GM23338 (cell line): ENCODE data around the gene RBM48. TPM values are rescaled to one million over a fixed set of nuclear protein-coding genes. Genes with fewer than 3 reads are reported as not detected.

Source experiments
- ATAC-seq: fragments of 200-7000 bp; cut with Tn5 transposase; 3 replicates; pipeline ENCODE4 v1.9.1; 2020
- DNase-seq: peaks from one replicate; pipeline ENCODE4 v3.0.0-alpha.2; 2015; ENCODE audit warnings: low spot score
- H2AFZ ChIP-seq: fragments of 200-600 bp; sonication (generic); 2 replicates; pipeline ENCODE4 v1.8.0; 2016; ENCODE audit warnings: antibody characterized with exemption, mild to moderate bottlenecking, moderate library complexity
- H3F3A ChIP-seq: fragments of 200-600 bp; sonication (generic); replicated peaks from 2 replicates; pipeline ENCODE4 v1.8.0; 2017; ENCODE audit warnings: antibody characterized with exemption, mixed run types, low read depth
- H3K27ac ChIP-seq: fragments of 200-600 bp; sonication (generic); 2 replicates; pipeline ENCODE4 v1.6.1; 2016; ENCODE audit warnings: low read depth
- H3K27me3 ChIP-seq: fragments of 200-600 bp; sonication (generic); 2 replicates; pipeline ENCODE4 v1.8.0; 2016; ENCODE audit warnings: mild to moderate bottlenecking, mixed run types, moderate library complexity; ENCODE audit not compliant: insufficient read depth
- H3K36me3 ChIP-seq: fragments of 200-600 bp; sonication (generic); 2 replicates; pipeline ENCODE4 v1.8.0; 2016; ENCODE audit warnings: mild to moderate bottlenecking; ENCODE audit not compliant: insufficient read depth
- H3K4me1 ChIP-seq: fragments of 200-600 bp; sonication (generic); 2 replicates; pipeline ENCODE4 v1.8.0; 2016; ENCODE audit warnings: mild to moderate bottlenecking, moderate library complexity; ENCODE audit not compliant: insufficient read depth
- H3K4me2 ChIP-seq: fragments of 200-600 bp; sonication (generic); 2 replicates; pipeline ENCODE4 v1.7.1; 2017; ENCODE audit warnings: mixed run types
- H3K4me3 ChIP-seq: fragments of 200-600 bp; sonication (generic); 2 replicates; pipeline ENCODE4 v1.6.1; 2016; ENCODE audit warnings: mixed run types
- H3K79me2 ChIP-seq: fragments of 200-600 bp; sonication (generic); replicated peaks from 2 replicates; pipeline ENCODE4 v1.8.0; 2017; ENCODE audit warnings: mild to moderate bottlenecking; ENCODE audit not compliant: insufficient read depth
- H3K9me2 ChIP-seq: fragments of 200-600 bp; sonication (generic); 2 replicates; pipeline ENCODE4 v1.8.0; 2017; ENCODE audit not compliant: insufficient read depth
- H4K20me1 ChIP-seq: fragments of 200-600 bp; sonication (generic); replicated peaks from 2 replicates; pipeline ENCODE4 v1.8.0; 2017; ENCODE audit warnings: mild to moderate bottlenecking; ENCODE audit not compliant: insufficient read depth
- H3K27ac Mint-ChIP-seq: 2 replicates; pipeline ENCODE4 v1.8.0; 2020; ENCODE audit warnings: inconsistent platforms, mild to moderate bottlenecking, moderate library complexity, mixed read lengths
- H3K27me3 Mint-ChIP-seq: 3 replicates; pipeline ENCODE4 v1.8.0; 2022; ENCODE audit warnings: low read depth, mild to moderate bottlenecking, moderate library complexity, mixed read lengths, inconsistent platforms; ENCODE audit not compliant: insufficient read depth, poor library complexity
- H3K36me3 Mint-ChIP-seq: 3 replicates; pipeline ENCODE4 v1.8.0; 2021; ENCODE audit warnings: low read depth, mild to moderate bottlenecking, inconsistent platforms, moderate library complexity, mixed read lengths
- H3K4me1 Mint-ChIP-seq: 3 replicates; pipeline ENCODE4 v1.8.0; 2020; ENCODE audit warnings: mild to moderate bottlenecking, inconsistent platforms, mixed read lengths
- H3K4me3 Mint-ChIP-seq: 3 replicates; pipeline ENCODE4 v1.8.0; 2021; ENCODE audit warnings: moderate library complexity, mild to moderate bottlenecking, inconsistent platforms, mixed read lengths
- H3K9me3 Mint-ChIP-seq: 3 replicates; pipeline ENCODE4 v1.8.0; 2020; ENCODE audit warnings: moderate library complexity, mild to moderate bottlenecking, inconsistent platforms, mixed read lengths
- CREB1 ChIP-seq: fragments of 250-450 bp; sonication (Bioruptor Pico); IDR thresholded peaks from 2 replicates; pipeline ENCODE4 v1.5.0; 2020; ENCODE audit warnings: low read depth, mild to moderate bottlenecking, moderate library complexity
- EZH2 ChIP-seq: fragments of 200-600 bp; sonication (generic); IDR thresholded peaks from one replicate; pipeline ENCODE4 v1.8.0; 2017; ENCODE audit warnings: antibody characterized with exemption, mild to moderate bottlenecking, low read depth; ENCODE audit not compliant: unreplicated experiment
- EZH2phosphoT487 ChIP-seq: fragments of 200-600 bp; sonication (generic); IDR thresholded peaks from one replicate; pipeline ENCODE4 v1.8.1; 2018; ENCODE audit warnings: antibody characterized with exemption; ENCODE audit not compliant: unreplicated experiment
- JUNB ChIP-seq: IDR thresholded peaks from one replicate; pipeline ENCODE4 v1.6.1; 2016; ENCODE audit warnings: antibody characterized with exemption; ENCODE audit not compliant: unreplicated experiment
- NANOG ChIP-seq: IDR thresholded peaks from 2 replicates; pipeline ENCODE4 v1.6.1; 2016; ENCODE audit warnings: antibody characterized with exemption, borderline replicate concordance
- POLR2AphosphoS5 ChIP-seq: IDR thresholded peaks from 2 replicates; pipeline ENCODE4 v1.6.1; 2016; ENCODE audit warnings: antibody characterized with exemption, low read depth
- STAT1 ChIP-seq: IDR thresholded peaks from one replicate; pipeline ENCODE4 v1.6.1; 2016; ENCODE audit warnings: antibody characterized with exemption; ENCODE audit not compliant: unreplicated experiment
- ZNF114 ChIP-seq: fragments of 250-450 bp; sonication (Bioruptor Pico); IDR thresholded peaks from 2 replicates; pipeline ENCODE4 v1.5.0; 2020; ENCODE audit warnings: mild to moderate bottlenecking, moderate library complexity
- ZNF331 ChIP-seq: fragments of 250-450 bp; sonication (Bioruptor Pico); IDR thresholded peaks from 2 replicates; pipeline ENCODE4 v1.5.0; 2020; ENCODE audit warnings: low read depth, mild to moderate bottlenecking, moderate library complexity
- polyA plus RNA-seq: library from polyadenylated mRNA; unstranded; fragments of >200 nt; fragmentation: Nextera tagmentation; extraction: Ambion mirVana; gene quantifications from 2 replicates; pipeline ENCODE4 v1.2.1, GENCODE V29; 2016
- total RNA-seq: library from RNA; depleted of rRNA; stranded (reverse); fragments of >200 nt; shearing (Covaris generic); gene quantifications from 2 replicates; pipeline ENCODE4 v1.2.3, GENCODE V29; 2014
- TF ChIP-seq, protein P1 (sequence below): IDR thresholded peaks from one replicate; pipeline ENCODE4 v1.6.1; 2018; ENCODE audit warnings: antibody characterized with exemption; ENCODE audit not compliant: unreplicated experiment
- TF ChIP-seq, protein P2 (sequence below): fragments of 250-450 bp; sonication (Bioruptor Pico); IDR thresholded peaks from 2 replicates; pipeline ENCODE4 v1.5.0; 2020; ENCODE audit warnings: mild to moderate bottlenecking, moderate library complexity
- TF ChIP-seq, protein P3 (sequence below): IDR thresholded peaks from 2 replicates; pipeline ENCODE4 v1.6.1; 2016; ENCODE audit warnings: antibody characterized with exemption
- TF ChIP-seq, protein P4 (sequence below), 2 experiments: fragments of 200-600 bp in 1 of 2; sonication (generic) in 1 of 2; conservative IDR thresholded peaks; 2 replicates each; pipeline versions ENCODE4 v1.5.1 to v1.6.1; 2016 to 2017; ENCODE audit warnings: antibody characterized with exemption in 2 of 2, low read depth in 2 of 2, mild to moderate bottlenecking in 2 of 2, moderate library complexity in 1 of 2

RBM48 gene
- total and polyA plus RNA-seq, 2 experiments from 2014 or later, result 8.8 to 11.1 TPM

DNA sequence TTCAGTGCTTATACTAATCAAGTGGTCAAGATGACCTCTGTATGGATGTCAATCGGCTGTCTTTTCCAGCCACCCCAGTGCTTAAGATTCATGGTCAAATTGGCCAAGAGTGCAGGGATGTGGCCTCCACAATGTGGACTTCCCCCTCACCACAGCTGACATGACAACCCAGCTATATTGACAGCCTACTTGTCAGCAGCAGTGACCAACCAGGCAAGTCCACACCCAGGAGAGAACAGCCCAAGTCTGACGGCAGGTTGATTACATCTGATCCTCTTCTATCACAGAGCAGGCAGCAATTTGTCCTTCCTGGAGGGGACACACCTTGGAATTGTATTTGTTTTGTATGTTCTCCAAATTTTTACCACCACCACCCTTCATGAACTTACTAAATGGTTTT is 42.6 kb upstream of the RBM48 start:
- Histone ChIP-seq H3K36me3 (peaks cover 10% of the 10 kb centered on the region; the same call in 1 of the 2 replicates), H3K4me2 (no peak overlapping the region), H3K79me2 (no peaks in the 10 kb centered on the region), H3F3A (no peaks in the 10 kb centered on the region), H3K27me3 (no peaks in the 10 kb centered on the region), H3K4me3 (no peak overlapping the region), H3K9me2 (no peaks in the 10 kb centered on the region), H4K20me1 (no peaks in the 10 kb centered on the region), H2AFZ (no peak overlapping the region), H3K27ac (no peak overlapping the region), H3K4me1 (no peaks in the 10 kb centered on the region)
- Mint-ChIP-seq H3K27me3 (no peaks in the 10 kb centered on the region), H3K9me3 (no peaks in the 10 kb centered on the region), H3K27ac (no peak overlapping the region), H3K36me3 (peaks cover 25% of the 10 kb centered on the region), H3K4me1 (no peaks in the 10 kb centered on the region), H3K4me3 (no peak overlapping the region)
- ATAC-seq (no peak), DNase-seq (no peak)
- TF ChIP-seq CREB1 (CRISPR knock-in tag) (no peak), JUNB (no peak), NANOG (no peak), EZH2phosphoT487 (no peak), POLR2AphosphoS5 (no peak), ZNF331 (CRISPR knock-in tag) (no peak), EZH2 (no peak), ZNF114 (CRISPR knock-in tag) (no peak), STAT1 (no peak)
- TF ChIP-seq, protein P1, sequence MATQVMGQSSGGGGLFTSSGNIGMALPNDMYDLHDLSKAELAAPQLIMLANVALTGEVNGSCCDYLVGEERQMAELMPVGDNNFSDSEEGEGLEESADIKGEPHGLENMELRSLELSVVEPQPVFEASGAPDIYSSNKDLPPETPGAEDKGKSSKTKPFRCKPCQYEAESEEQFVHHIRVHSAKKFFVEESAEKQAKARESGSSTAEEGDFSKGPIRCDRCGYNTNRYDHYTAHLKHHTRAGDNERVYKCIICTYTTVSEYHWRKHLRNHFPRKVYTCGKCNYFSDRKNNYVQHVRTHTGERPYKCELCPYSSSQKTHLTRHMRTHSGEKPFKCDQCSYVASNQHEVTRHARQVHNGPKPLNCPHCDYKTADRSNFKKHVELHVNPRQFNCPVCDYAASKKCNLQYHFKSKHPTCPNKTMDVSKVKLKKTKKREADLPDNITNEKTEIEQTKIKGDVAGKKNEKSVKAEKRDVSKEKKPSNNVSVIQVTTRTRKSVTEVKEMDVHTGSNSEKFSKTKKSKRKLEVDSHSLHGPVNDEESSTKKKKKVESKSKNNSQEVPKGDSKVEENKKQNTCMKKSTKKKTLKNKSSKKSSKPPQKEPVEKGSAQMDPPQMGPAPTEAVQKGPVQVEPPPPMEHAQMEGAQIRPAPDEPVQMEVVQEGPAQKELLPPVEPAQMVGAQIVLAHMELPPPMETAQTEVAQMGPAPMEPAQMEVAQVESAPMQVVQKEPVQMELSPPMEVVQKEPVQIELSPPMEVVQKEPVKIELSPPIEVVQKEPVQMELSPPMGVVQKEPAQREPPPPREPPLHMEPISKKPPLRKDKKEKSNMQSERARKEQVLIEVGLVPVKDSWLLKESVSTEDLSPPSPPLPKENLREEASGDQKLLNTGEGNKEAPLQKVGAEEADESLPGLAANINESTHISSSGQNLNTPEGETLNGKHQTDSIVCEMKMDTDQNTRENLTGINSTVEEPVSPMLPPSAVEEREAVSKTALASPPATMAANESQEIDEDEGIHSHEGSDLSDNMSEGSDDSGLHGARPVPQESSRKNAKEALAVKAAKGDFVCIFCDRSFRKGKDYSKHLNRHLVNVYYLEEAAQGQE, result no peak
- TF ChIP-seq, protein P2, sequence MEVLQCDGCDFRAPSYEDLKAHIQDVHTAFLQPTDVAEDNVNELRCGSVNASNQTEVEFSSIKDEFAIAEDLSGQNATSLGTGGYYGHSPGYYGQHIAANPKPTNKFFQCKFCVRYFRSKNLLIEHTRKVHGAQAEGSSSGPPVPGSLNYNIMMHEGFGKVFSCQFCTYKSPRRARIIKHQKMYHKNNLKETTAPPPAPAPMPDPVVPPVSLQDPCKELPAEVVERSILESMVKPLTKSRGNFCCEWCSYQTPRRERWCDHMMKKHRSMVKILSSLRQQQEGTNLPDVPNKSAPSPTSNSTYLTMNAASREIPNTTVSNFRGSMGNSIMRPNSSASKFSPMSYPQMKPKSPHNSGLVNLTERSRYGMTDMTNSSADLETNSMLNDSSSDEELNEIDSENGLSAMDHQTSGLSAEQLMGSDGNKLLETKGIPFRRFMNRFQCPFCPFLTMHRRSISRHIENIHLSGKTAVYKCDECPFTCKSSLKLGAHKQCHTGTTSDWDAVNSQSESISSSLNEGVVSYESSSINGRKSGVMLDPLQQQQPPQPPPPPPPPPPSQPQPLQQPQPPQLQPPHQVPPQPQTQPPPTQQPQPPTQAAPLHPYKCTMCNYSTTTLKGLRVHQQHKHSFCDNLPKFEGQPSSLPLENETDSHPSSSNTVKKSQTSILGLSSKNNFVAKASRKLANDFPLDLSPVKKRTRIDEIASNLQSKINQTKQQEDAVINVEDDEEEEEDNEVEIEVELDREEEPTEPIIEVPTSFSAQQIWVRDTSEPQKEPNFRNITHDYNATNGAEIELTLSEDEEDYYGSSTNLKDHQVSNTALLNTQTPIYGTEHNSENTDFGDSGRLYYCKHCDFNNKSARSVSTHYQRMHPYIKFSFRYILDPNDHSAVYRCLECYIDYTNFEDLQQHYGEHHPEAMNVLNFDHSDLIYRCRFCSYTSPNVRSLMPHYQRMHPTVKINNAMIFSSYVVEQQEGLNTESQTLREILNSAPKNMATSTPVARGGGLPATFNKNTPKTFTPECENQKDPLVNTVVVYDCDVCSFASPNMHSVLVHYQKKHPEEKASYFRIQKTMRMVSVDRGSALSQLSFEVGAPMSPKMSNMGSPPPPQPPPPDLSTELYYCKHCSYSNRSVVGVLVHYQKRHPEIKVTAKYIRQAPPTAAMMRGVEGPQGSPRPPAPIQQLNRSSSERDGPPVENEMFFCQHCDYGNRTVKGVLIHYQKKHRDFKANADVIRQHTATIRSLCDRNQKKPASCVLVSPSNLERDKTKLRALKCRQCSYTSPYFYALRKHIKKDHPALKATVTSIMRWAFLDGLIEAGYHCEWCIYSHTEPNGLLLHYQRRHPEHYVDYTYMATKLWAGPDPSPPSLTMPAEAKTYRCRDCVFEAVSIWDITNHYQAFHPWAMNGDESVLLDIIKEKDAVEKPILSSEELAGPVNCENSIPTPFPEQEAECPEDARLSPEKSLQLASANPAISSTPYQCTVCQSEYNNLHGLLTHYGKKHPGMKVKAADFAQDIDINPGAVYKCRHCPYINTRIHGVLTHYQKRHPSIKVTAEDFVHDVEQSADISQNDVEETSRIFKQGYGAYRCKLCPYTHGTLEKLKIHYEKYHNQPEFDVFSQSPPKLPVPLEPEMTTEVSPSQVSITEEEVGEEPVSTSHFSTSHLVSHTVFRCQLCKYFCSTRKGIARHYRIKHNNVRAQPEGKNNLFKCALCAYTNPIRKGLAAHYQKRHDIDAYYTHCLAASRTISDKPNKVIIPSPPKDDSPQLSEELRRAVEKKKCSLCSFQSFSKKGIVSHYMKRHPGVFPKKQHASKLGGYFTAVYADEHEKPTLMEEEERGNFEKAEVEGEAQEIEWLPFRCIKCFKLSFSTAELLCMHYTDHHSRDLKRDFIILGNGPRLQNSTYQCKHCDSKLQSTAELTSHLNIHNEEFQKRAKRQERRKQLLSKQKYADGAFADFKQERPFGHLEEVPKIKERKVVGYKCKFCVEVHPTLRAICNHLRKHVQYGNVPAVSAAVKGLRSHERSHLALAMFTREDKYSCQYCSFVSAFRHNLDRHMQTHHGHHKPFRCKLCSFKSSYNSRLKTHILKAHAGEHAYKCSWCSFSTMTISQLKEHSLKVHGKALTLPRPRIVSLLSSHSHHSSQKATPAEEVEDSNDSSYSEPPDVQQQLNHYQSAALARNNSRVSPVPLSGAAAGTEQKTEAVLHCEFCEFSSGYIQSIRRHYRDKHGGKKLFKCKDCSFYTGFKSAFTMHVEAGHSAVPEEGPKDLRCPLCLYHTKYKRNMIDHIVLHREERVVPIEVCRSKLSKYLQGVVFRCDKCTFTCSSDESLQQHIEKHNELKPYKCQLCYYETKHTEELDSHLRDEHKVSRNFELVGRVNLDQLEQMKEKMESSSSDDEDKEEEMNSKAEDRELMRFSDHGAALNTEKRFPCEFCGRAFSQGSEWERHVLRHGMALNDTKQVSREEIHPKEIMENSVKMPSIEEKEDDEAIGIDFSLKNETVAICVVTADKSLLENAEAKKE (CRISPR knock-in tag), result no peak
- TF ChIP-seq, protein P3, sequence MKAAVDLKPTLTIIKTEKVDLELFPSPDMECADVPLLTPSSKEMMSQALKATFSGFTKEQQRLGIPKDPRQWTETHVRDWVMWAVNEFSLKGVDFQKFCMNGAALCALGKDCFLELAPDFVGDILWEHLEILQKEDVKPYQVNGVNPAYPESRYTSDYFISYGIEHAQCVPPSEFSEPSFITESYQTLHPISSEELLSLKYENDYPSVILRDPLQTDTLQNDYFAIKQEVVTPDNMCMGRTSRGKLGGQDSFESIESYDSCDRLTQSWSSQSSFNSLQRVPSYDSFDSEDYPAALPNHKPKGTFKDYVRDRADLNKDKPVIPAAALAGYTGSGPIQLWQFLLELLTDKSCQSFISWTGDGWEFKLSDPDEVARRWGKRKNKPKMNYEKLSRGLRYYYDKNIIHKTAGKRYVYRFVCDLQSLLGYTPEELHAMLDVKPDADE, result no peak
- TF ChIP-seq, protein P4, sequence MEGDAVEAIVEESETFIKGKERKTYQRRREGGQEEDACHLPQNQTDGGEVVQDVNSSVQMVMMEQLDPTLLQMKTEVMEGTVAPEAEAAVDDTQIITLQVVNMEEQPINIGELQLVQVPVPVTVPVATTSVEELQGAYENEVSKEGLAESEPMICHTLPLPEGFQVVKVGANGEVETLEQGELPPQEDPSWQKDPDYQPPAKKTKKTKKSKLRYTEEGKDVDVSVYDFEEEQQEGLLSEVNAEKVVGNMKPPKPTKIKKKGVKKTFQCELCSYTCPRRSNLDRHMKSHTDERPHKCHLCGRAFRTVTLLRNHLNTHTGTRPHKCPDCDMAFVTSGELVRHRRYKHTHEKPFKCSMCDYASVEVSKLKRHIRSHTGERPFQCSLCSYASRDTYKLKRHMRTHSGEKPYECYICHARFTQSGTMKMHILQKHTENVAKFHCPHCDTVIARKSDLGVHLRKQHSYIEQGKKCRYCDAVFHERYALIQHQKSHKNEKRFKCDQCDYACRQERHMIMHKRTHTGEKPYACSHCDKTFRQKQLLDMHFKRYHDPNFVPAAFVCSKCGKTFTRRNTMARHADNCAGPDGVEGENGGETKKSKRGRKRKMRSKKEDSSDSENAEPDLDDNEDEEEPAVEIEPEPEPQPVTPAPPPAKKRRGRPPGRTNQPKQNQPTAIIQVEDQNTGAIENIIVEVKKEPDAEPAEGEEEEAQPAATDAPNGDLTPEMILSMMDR (conservative IDR thresholded peaks at IDR 0.05; ENCODE audit: low read depth in 2 of 2), result no peak
